Measurements from ENCODE around the gene HBB. TPM values are rescaled to one million over a fixed set of nuclear protein-coding genes. Genes with fewer than 3 reads are reported as not detected.

HBB gene
- total RNA-seq, 1 experiment from 2014 or later, result not detected

DNA sequence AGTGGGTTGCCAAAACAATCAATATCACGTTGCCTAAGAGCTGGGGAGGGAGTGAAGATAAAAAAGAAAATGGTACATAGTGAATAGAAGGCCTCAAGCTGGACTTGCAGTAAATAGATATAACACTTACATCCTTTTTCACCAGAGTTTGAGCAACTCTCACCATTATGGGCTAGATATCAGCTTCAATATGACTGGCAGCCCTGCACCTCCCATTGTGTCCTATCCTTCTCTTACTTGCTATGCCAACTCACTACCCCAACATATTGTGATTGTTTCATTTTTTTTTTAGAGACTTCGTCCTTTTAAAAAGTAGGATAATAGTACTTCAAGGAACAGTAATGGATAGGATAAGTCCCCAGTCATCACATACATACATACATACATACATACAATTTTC is 15.3 kb upstream of the HBB start:
- H2BK15ac ChIP-seq (ENCODE audit: low read depth, low read length), result no peak overlapping the region
- no peak overlapping the region for H3K23ac ChIP-seq (ENCODE audit: insufficient read length, low read depth, low read length)
- no peaks in the 10 kb centered on the region for H4K20me1 ChIP-seq (ENCODE audit: control insufficient read depth, insufficient read depth, insufficient read length)
- H3K27me3 Mint-ChIP-seq (ENCODE audit: low read depth), result peaks cover 2% of the 10 kb centered on the region
- no peak overlapping the region for H2BK12ac ChIP-seq (ENCODE audit: insufficient read length, low read depth, low read length)
- H3K14ac ChIP-seq (ENCODE audit: insufficient read depth, low read length), result no peak overlapping the region
- no peaks in the 10 kb centered on the region for H3K36me3 Mint-ChIP-seq (ENCODE audit: insufficient read depth in 1 of 3, low read depth in 3 of 3)
- H3T11ph ChIP-seq (ENCODE audit: low read length), result no peak overlapping the region
- H4K5ac ChIP-seq (ENCODE audit: insufficient read length, low read depth, low read length), result no peak overlapping the region
- H3K56ac ChIP-seq (ENCODE audit: insufficient read length, low read depth, low read length), result no peak overlapping the region
- TF ChIP-seq, protein P1, sequence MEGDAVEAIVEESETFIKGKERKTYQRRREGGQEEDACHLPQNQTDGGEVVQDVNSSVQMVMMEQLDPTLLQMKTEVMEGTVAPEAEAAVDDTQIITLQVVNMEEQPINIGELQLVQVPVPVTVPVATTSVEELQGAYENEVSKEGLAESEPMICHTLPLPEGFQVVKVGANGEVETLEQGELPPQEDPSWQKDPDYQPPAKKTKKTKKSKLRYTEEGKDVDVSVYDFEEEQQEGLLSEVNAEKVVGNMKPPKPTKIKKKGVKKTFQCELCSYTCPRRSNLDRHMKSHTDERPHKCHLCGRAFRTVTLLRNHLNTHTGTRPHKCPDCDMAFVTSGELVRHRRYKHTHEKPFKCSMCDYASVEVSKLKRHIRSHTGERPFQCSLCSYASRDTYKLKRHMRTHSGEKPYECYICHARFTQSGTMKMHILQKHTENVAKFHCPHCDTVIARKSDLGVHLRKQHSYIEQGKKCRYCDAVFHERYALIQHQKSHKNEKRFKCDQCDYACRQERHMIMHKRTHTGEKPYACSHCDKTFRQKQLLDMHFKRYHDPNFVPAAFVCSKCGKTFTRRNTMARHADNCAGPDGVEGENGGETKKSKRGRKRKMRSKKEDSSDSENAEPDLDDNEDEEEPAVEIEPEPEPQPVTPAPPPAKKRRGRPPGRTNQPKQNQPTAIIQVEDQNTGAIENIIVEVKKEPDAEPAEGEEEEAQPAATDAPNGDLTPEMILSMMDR (conservative IDR thresholded peaks at IDR 0.05), result no peak
- H3K27ac Mint-ChIP-seq, result no peak overlapping the region
- no peak overlapping the region for H2BK20ac ChIP-seq (ENCODE audit: low read depth, low read length, poor library complexity, severe bottlenecking)
- no peak overlapping the region for H3K4ac ChIP-seq (ENCODE audit: low read depth, low read length)
- no peaks in the 10 kb centered on the region for H3K4me1 ChIP-seq (ENCODE audit: insufficient read depth, low read length)
- H3K4me1 Mint-ChIP-seq, result no peaks in the 10 kb centered on the region
- no peak overlapping the region for H4K8ac ChIP-seq (replicated peaks; ENCODE audit: insufficient read length, low read depth, low read length)
- H3K27ac ChIP-seq (ENCODE audit: insufficient read length, low read depth, low read length), result no peak overlapping the region
- H2AFZ ChIP-seq (ENCODE audit: low read length), result no peak overlapping the region
- no peaks in the 10 kb centered on the region for H3K23me2 ChIP-seq (ENCODE audit: insufficient read length, low read depth, low read length, poor library complexity, severe bottlenecking)
- no CpG with 5 or more reads among the region's 2 CpGs for WGBS (ENCODE audit: extremely low coverage, insufficient read length, low lambda C conversion rate)
- DNase-seq, result no peak
- H3K27me3 ChIP-seq (ENCODE audit: insufficient read depth, low read length), result no peaks in the 10 kb centered on the region
- H3K4me2 ChIP-seq (ENCODE audit: insufficient read depth, insufficient read length, low read length), result no peak overlapping the region
- no peak overlapping the region for H2BK120ac ChIP-seq (ENCODE audit: low read depth, low read length, poor library complexity, severe bottlenecking)
- H3K79me2 ChIP-seq (ENCODE audit: insufficient read depth, low read length), result no peaks in the 10 kb centered on the region
- no peak overlapping the region for H3K18ac ChIP-seq (ENCODE audit: insufficient read length, low read depth, low read length)
- H3K9ac ChIP-seq (ENCODE audit: extremely low read depth, insufficient read length, low read length), result no peak overlapping the region
- H3K9me3 Mint-ChIP-seq, result no peaks in the 10 kb centered on the region
- no peaks in the 10 kb centered on the region for H3K9me3 ChIP-seq (ENCODE audit: control insufficient read depth, low read depth, low read length)
- no peak overlapping the region for H4K91ac ChIP-seq (ENCODE audit: insufficient read length, low read depth, low read length)
- no peak overlapping the region for H2AK5ac ChIP-seq (ENCODE audit: insufficient read length, low read length)
- H3K4me3 Mint-ChIP-seq, result no peak overlapping the region
- no peak overlapping the region for H2BK5ac ChIP-seq (ENCODE audit: insufficient read length, low read length)
- H3K79me1 ChIP-seq (ENCODE audit: insufficient read depth, low read depth, low read length, poor library complexity, severe bottlenecking), result no peaks in the 10 kb centered on the region

Data from H9 (cell line).